Measurements from ENCODE around the gene RIMKLA. TPM values are rescaled to one million over a fixed set of nuclear protein-coding genes. Genes with fewer than 3 reads are reported as not detected.
A peak's percentile ranks its signal among the peaks of the same experiment; 100 is the strongest.

Gene RIMKLA
- total and polyA plus RNA-seq, 2 of the 13 experiments (the other 11 are each of a cell fraction or from before 2014, with no cell fraction given), result 2.5 to 3.8 TPM

- TF ChIP-seq MNT (IDR thresholded peaks at IDR 0.05) (no peak), ZNF644 (CRISPR knock-in tag; IDR thresholded peaks at IDR 0.05; ENCODE audit: low read depth) (no peak), ZNF674 (CRISPR knock-in tag; IDR thresholded peaks at IDR 0.05; ENCODE audit: low read depth) (no peak), KMT2B (CRISPR knock-in tag; IDR thresholded peaks at IDR 0.05) (no peak), RXRB (CRISPR knock-in tag; IDR thresholded peaks at IDR 0.05; ENCODE audit: borderline replicate concordance) (peak; percentile 5; the same call in 1 of the 2 replicates), ZFP90 (CRISPR knock-in tag; IDR thresholded peaks at IDR 0.05; ENCODE audit: borderline replicate concordance) (0 out of 2 replicates have a peak, but pooled peaks have one; percentile 2), GABPB1 (CRISPR knock-in tag; IDR thresholded peaks at IDR 0.05) (peak; percentile 84), ZNF563 (CRISPR knock-in tag; IDR thresholded peaks at IDR 0.05) (peak; percentile 19; the same call in 1 of the 2 replicates), PHF8 (CRISPR knock-in tag; IDR thresholded peaks at IDR 0.05) (peak; percentile 77), FOXA1 (IDR thresholded peaks at IDR 0.05) (no peak), FOXA1 (CRISPR knock-in tag; IDR thresholded peaks at IDR 0.05) (no peak), SIN3A (IDR thresholded peaks at IDR 0.05; ENCODE audit: borderline replicate concordance, low read depth, low read length) (no peak), ZNF816 (CRISPR knock-in tag; IDR thresholded peaks at IDR 0.05; ENCODE audit: borderline replicate concordance) (no peak), CCDC6 (CRISPR knock-in tag; IDR thresholded peaks at IDR 0.05) (no peak), KDM6A (CRISPR knock-in tag; IDR thresholded peaks at IDR 0.05; ENCODE audit: low read depth) (no peak), TRAFD1 (CRISPR knock-in tag; IDR thresholded peaks at IDR 0.05; ENCODE audit: borderline replicate concordance) (no peak), PAXIP1 (CRISPR knock-in tag; conservative IDR thresholded peaks at IDR 0.05) (peak; percentile 44; the same call in 1 of the 2 replicates), ZNF124 (CRISPR knock-in tag; IDR thresholded peaks at IDR 0.05) (peak; percentile 55; the same call in 1 of the 2 replicates)
- TF ChIP-seq, protein P1, sequence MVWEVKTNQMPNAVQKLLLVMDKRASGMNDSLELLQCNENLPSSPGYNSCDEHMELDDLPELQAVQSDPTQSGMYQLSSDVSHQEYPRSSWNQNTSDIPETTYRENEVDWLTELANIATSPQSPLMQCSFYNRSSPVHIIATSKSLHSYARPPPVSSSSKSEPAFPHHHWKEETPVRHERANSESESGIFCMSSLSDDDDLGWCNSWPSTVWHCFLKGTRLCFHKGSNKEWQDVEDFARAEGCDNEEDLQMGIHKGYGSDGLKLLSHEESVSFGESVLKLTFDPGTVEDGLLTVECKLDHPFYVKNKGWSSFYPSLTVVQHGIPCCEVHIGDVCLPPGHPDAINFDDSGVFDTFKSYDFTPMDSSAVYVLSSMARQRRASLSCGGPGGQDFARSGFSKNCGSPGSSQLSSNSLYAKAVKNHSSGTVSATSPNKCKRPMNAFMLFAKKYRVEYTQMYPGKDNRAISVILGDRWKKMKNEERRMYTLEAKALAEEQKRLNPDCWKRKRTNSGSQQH (CRISPR knock-in tag; IDR thresholded peaks at IDR 0.05; ENCODE audit: low read depth), result no peak
- TF ChIP-seq, protein P2, sequence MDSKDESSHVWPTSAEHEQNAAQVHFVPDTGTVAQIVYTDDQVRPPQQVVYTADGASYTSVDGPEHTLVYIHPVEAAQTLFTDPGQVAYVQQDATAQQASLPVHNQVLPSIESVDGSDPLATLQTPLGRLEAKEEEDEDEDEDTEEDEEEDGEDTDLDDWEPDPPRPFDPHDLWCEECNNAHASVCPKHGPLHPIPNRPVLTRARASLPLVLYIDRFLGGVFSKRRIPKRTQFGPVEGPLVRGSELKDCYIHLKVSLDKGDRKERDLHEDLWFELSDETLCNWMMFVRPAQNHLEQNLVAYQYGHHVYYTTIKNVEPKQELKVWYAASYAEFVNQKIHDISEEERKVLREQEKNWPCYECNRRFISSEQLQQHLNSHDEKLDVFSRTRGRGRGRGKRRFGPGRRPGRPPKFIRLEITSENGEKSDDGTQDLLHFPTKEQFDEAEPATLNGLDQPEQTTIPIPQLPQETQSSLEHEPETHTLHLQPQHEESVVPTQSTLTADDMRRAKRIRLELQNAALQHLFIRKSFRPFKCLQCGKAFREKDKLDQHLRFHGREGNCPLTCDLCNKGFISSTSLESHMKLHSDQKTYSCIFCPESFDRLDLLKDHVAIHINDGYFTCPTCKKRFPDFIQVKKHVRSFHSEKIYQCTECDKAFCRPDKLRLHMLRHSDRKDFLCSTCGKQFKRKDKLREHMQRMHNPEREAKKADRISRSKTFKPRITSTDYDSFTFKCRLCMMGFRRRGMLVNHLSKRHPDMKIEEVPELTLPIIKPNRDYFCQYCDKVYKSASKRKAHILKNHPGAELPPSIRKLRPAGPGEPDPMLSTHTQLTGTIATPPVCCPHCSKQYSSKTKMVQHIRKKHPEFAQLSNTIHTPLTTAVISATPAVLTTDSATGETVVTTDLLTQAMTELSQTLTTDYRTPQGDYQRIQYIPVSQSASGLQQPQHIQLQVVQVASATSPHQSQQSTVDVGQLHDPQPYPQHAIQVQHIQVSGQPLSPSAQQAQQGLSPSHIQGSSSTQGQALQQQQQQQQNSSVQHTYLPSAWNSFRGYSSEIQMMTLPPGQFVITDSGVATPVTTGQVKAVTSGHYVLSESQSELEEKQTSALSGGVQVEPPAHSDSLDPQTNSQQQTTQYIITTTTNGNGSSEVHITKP (CRISPR knock-in tag; IDR thresholded peaks at IDR 0.05; ENCODE audit: low read depth), result no peak
Observed at GRCh38 chr1:42456754-42457089, 76.1 kb downstream of the RIMKLA start (continued).

Measured in HepG2 (cell line).